GM12873 (cell line): ENCODE data around the gene KNTC1.

ENCODE experiments used
- CTCF ChIP-seq: IDR thresholded peaks from 2 replicates; pipeline ENCODE4 v1.5.1; 2012; ENCODE audit warnings: low read depth, mild to moderate bottlenecking, moderate library complexity, low read length, control low read depth; ENCODE audit not compliant: insufficient read depth; ENCODE audit errors: missing control alignments

KNTC1 gene

GRCh38 chr12:122527478-122527944 is 462 bp downstream of the KNTC1 start:
- no peak for TF ChIP-seq CTCF

GRCh38 chr12:122528582-122528981 is 1.5 kb downstream of the KNTC1 start:
- TF ChIP-seq CTCF, result no peak

GRCh38 chr12:122528992-122529391 is 1.9 kb downstream of the KNTC1 start:
- no peak for TF ChIP-seq CTCF

- no peak for TF ChIP-seq CTCF
Measured at GRCh38 chr12:122533856-122534255, 6.8 kb downstream of the KNTC1 start.

- TF ChIP-seq CTCF, result no peak
Measured at GRCh38 chr12:122537021-122537420, 10.0 kb downstream of the KNTC1 start.

GRCh38 chr12:122538496-122538895 is 11.4 kb downstream of the KNTC1 start:
- no peak for TF ChIP-seq CTCF

- no peak for TF ChIP-seq CTCF
Measured at GRCh38 chr12:122544537-122544936, 17.5 kb downstream of the KNTC1 start.
